AG09309 (cell line): ENCODE data around the gene GALK2.

ENCODE experiments used
- DNase-seq: peaks from one replicate; pipeline ENCODE4 v3.0.0-alpha.2; 2010; ENCODE audit warnings: low read depth
- H3K4me3 ChIP-seq: 2 replicates; pipeline ENCODE4 v1.5.1; 2011; ENCODE audit warnings: mild to moderate bottlenecking, low read depth, low read length, moderate library complexity; ENCODE audit not compliant: control insufficient read depth
- TF ChIP-seq, protein P1 (sequence below): IDR thresholded peaks from 2 replicates; pipeline ENCODE4 v1.5.1; 2011; ENCODE audit warnings: mild to moderate bottlenecking, low read depth, low read length, inconsistent platforms; ENCODE audit not compliant: insufficient read depth, control insufficient read depth; ENCODE audit errors: missing control alignments

The GALK2 gene

DNA sequence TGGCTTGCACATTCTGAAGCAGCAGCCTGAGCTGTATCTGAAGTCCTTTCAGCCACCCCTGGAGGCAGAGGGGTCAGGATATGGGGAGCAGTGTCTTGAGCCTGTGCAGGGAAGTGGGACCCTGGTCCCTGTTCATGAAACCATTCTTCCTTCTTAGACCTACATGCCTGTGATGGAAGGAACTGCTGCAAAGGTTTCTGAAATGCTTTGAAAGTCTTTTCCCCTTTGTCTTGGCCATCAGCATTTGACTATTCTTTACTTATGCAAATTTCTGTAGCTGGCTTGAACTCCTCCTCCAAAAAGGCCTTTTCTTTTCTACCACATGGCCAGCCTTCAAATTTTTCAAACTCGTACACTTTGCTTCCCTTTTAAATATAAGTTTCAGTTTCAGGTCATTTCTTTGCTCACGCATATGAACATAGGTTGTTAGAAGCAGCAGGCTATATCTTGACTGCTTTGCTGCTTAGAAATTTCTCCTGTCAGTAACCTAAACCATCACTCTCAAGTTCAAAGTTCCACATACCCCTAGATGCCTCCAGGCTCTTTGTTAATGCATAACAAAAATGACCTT is 62.3 kb downstream of the GALK2 start:
- no peak for DNase-seq
- H3K4me3 ChIP-seq: no peak overlapping the region
- TF ChIP-seq, protein P1, sequence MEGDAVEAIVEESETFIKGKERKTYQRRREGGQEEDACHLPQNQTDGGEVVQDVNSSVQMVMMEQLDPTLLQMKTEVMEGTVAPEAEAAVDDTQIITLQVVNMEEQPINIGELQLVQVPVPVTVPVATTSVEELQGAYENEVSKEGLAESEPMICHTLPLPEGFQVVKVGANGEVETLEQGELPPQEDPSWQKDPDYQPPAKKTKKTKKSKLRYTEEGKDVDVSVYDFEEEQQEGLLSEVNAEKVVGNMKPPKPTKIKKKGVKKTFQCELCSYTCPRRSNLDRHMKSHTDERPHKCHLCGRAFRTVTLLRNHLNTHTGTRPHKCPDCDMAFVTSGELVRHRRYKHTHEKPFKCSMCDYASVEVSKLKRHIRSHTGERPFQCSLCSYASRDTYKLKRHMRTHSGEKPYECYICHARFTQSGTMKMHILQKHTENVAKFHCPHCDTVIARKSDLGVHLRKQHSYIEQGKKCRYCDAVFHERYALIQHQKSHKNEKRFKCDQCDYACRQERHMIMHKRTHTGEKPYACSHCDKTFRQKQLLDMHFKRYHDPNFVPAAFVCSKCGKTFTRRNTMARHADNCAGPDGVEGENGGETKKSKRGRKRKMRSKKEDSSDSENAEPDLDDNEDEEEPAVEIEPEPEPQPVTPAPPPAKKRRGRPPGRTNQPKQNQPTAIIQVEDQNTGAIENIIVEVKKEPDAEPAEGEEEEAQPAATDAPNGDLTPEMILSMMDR: no peak

DNA sequence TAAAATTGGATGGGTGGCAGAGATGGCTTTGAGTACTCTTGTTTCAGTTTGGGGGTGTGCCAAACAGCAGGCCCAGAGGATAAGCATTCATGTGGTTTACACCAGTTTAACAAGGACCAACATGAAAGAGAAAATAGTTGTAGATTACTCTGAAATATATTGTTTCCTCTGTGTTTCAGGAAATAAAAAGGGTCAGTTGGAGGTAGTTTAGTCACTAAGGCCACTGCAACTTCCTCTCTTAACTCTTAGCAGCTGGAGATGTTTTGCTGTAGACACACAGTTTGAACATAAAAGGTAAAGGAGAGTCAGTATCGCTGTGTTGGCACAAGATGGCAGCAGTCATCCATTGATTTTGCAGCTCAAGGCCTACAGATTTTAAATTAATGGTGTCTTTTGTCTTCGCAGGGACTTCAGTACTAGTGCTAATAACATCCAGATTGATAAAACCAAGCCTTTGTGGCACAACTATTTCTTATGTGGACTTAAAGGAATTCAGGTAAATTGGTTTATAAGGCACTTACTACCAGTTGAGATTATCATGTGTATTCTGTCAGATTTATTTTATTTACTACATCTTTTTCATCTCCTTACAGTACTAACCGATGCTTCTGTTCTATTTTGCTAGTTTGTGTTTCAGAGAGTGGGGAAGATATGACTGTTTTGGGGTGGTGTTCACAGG is 65.5 kb downstream of the GALK2 start:
- TF ChIP-seq, protein P1: peak; percentile 72
- no peak overlapping the region for H3K4me3 ChIP-seq
- peak; percentile 86 for DNase-seq

DNA sequence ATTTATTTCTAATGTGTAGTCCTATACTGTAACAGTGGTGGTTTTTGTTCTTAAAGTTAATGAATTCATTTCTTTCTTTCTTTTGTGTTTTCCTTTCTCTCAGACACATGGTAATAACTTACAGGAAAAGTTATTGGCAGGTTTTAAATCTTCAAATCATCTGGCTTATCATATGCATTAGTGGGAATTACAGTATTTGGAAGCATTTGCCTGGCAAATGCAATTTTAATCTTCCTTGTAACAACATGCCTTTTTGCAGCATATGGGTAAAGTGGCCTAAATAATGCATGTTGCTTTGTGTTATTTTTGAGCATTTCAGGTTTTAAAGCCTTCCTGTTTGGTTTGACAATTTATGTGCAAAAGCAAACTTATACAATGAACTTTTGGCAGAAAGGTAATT is 66.8 kb downstream of the GALK2 start:
- TF ChIP-seq, protein P1: no peak
- DNase-seq: no peak
- no peak overlapping the region for H3K4me3 ChIP-seq

DNA sequence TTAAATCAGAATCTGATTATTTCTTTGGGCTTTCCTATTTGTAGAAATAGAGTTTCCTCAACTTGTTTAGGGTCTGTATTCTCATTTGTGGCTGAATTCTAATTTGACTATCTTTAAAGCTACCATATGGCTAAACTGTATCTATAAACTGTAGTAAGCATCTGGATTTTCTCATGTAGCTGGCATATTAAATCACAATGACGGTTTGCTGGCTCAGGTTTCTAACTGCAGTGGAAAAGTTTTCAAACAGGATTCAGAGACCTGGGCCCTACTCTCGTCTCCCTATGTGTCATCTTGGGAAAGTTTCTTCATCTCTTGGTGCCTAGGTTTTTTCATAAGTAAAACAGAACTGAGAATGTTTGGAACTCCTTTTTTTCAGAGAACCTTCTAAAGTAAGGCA is 68.3 kb downstream of the GALK2 start:
- H3K4me3 ChIP-seq: no peak overlapping the region
- TF ChIP-seq, protein P1: no peak
- peak; percentile 57 for DNase-seq

DNA sequence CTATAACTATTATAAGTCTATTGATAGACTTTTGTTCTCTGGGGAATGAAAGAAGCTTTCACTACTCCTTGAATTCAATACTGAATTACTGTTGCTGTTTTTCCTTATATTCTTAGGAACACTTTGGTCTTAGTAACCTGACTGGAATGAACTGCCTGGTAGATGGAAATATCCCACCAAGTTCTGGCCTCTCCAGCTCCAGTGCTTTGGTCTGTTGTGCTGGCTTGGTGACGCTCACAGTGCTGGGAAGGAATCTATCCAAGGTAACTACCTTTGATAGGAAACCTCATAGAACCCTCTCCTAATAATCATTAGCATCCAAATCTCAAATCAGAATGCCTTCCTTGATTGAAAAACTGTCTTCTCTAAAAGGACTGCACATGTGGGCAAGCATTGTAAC is 69.1 kb downstream of the GALK2 start:
- DNase-seq: no peak
- H3K4me3 ChIP-seq: no peak overlapping the region
- TF ChIP-seq, protein P1: no peak

DNA sequence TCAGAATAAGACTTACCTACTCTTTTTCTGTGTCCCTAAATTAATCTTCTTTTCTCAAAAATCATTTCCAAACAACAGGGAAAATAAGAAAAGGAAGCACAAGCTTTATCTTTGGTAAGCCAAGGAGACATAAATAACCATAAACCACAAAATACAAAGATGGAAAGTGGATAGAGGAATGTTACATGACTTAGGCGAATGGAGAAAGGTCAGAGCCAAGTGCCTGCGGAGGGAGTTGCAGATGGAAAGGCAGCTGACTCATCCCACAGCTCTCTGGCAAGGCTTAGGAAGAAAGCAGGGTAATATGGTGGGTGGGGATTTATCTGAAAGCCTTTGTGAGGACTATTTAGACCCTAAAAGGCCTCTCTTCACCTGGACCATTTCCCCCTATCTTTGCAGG is 72.8 kb downstream of the GALK2 start:
- DNase-seq: peak; percentile 74
- TF ChIP-seq, protein P1: no peak

More for the DNA sequence above, 72.8 kb downstream of the GALK2 start:
- no peak overlapping the region for H3K4me3 ChIP-seq
